ENCODE results near the gene SNAP23.

DNA sequence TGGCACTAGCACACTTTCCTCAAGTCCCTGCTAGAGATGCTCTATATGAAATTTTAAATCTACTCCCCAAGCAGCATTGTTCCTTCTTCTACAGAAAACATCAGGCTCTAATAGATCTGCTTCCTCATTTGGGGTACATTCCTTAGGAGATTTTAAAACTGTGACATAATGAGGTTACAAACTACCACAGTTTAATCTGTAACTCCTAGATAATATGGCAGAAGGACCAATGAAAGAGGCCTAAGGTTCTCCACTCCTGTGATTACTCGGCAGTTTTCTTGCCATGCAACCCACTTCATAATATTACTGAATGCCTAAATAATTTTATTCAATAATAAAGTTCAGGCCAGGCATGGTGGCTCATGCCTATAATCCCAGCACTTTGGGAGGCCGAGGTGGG, 20.6 kb upstream of the SNAP23 start:
- no peak for TF ChIP-seq CTCF (IDR thresholded peaks at IDR 0.05)
- no peak for TF ChIP-seq POLR2AphosphoS5 (IDR thresholded peaks at IDR 0.05)
- TF ChIP-seq POLR2A (IDR thresholded peaks at IDR 0.05), result no peak
